Activated T-helper 2 cell treated with anti-CD3 and anti-CD28 coated beads, Interferon-gamma antibody, Interleukin-2, Interleukin-4, amounts not matched to agents 10 μg/mL and 5 μg/mL and 100 μg/mL, durations not matched to agents 14 hours and 24 hours and 36 hours (primary cell): ENCODE measurements around the gene PSMD14. TPM values are rescaled to one million over a fixed set of nuclear protein-coding genes. Genes with fewer than 3 reads are reported as not detected.

Source experiments
- DNase-seq: peaks from one replicate; pipeline ENCODE4 v3.0.0; 2021; ENCODE audit warnings: low spot score
- H3K27ac Mint-ChIP-seq: one replicate; pipeline ENCODE4 v1.8.0; 2021; ENCODE audit warnings: mixed read lengths
- H3K27me3 Mint-ChIP-seq: one replicate; pipeline ENCODE4 v1.8.0; 2021; ENCODE audit warnings: low read depth, mixed read lengths
- H3K36me3 Mint-ChIP-seq: one replicate; pipeline ENCODE4 v1.8.0; 2021; ENCODE audit warnings: low read depth, mixed read lengths
- H3K4me1 Mint-ChIP-seq: one replicate; pipeline ENCODE4 v1.8.0; 2021; ENCODE audit warnings: low read depth, mixed read lengths
- H3K4me3 Mint-ChIP-seq: one replicate; pipeline ENCODE4 v1.8.0; 2021; ENCODE audit warnings: low read depth, mild to moderate bottlenecking, moderate library complexity, mixed read lengths
- H3K9me3 Mint-ChIP-seq: one replicate; pipeline ENCODE4 v1.8.0; 2021; ENCODE audit warnings: mixed read lengths
- intact Hi-C: fragments of 100-400 bp; cut with micrococcal nuclease; formaldehyde crosslinking; loops from one replicate; pipeline ENCODE4 v1.15.1; 2023
- total RNA-seq: library from RNA; stranded (reverse); gene quantifications from 2 replicates; pipeline ENCODE4 v1.2.3, GENCODE V29; 2022

PSMD14 gene
- total RNA-seq, 1 donor from 2014 or later, result 110 TPM

GRCh38 chr2:161426922-161427663 is 118.9 kb downstream of the PSMD14 start:
- Mint-ChIP-seq H3K27ac (peak overlapping the region; percentile 19), H3K4me1 (peaks cover 25% of the 10 kb centered on the region), H3K27me3 (peaks cover 85% of the 10 kb centered on the region), H3K36me3 (peaks cover 10% of the 10 kb centered on the region), H3K9me3 (no peaks in the 10 kb centered on the region), H3K4me3 (peak overlapping the region; percentile 54)
- intact Hi-C loops, result loop anchor here (1.0 to 10.0 kb wide), 4 partner anchors 11 to 698 kb away; partner anchors contain the start of genes SLC4A10 and TBR1
- peak; percentile 9 for DNase-seq

- Mint-ChIP-seq H3K9me3 (no peaks in the 10 kb centered on the region), H3K4me1 (peaks cover 24% of the 10 kb centered on the region), H3K4me3 (peak overlapping the region; percentile 49), H3K27me3 (peaks cover 84% of the 10 kb centered on the region), H3K27ac (no peak overlapping the region), H3K36me3 (peaks cover 10% of the 10 kb centered on the region)
- intact Hi-C loops, result loop anchor here (1.0 to 10.0 kb wide), 4 partner anchors 12 to 697 kb away; partner anchors contain the start of genes SLC4A10 and TBR1
- no peak for DNase-seq
Observed at GRCh38 chr2:161427664-161428587, 119.7 kb downstream of the PSMD14 start.

- DNase-seq, result no peak
- peaks cover 84% of the 10 kb centered on the region for H3K27me3 Mint-ChIP-seq
- no peaks in the 10 kb centered on the region for H3K9me3 Mint-ChIP-seq
- intact Hi-C loops, result no loop called here
- H3K4me3 Mint-ChIP-seq, result no peak overlapping the region
- H3K36me3 Mint-ChIP-seq, result peaks cover 10% of the 10 kb centered on the region
- H3K4me1 Mint-ChIP-seq, result peaks cover 14% of the 10 kb centered on the region
- no peak overlapping the region for H3K27ac Mint-ChIP-seq
Observed at GRCh38 chr2:161430386-161430785, 122.2 kb downstream of the PSMD14 start.

GRCh38 chr2:161432107-161432506 is 123.9 kb downstream of the PSMD14 start:
- H3K9me3 Mint-ChIP-seq, result no peaks in the 10 kb centered on the region
- no peak for DNase-seq
- peaks cover 75% of the 10 kb centered on the region for H3K27me3 Mint-ChIP-seq
- H3K4me3 Mint-ChIP-seq, result no peak overlapping the region
- H3K36me3 Mint-ChIP-seq, result peaks cover 7% of the 10 kb centered on the region
- H3K4me1 Mint-ChIP-seq, result peaks cover 6% of the 10 kb centered on the region
- H3K27ac Mint-ChIP-seq, result no peak overlapping the region
- intact Hi-C loops, result no loop called here

DNA sequence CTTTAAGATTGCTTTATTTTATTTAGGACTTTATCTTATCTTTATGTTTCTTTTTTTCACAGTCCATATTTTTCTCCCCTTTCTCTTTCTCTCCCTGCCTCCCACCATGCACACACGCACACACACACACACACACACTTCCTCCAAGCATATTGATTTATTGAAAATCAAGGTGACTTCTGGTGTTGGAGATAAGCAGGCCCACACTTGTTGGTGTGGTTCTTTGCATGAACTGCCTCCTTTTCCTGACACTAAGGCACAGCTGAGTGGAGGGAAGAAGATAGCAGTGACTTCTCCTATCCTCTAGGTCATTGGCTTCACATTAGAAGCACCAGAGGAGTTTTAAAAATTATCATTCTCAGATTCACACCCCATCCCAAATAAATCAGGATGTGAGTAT is 125.9 kb downstream of the PSMD14 start:
- intact Hi-C loops, result no loop called here
- no peaks in the 10 kb centered on the region for H3K9me3 Mint-ChIP-seq
- H3K36me3 Mint-ChIP-seq, result no peaks in the 10 kb centered on the region
- no peak overlapping the region for H3K27ac Mint-ChIP-seq
- peaks cover 71% of the 10 kb centered on the region for H3K27me3 Mint-ChIP-seq
- H3K4me3 Mint-ChIP-seq, result no peak overlapping the region
- H3K4me1 Mint-ChIP-seq, result no peaks in the 10 kb centered on the region
- DNase-seq, result no peak

- peaks cover 64% of the 10 kb centered on the region for H3K27me3 Mint-ChIP-seq
- no peak overlapping the region for H3K27ac Mint-ChIP-seq
- no peaks in the 10 kb centered on the region for H3K9me3 Mint-ChIP-seq
- no peaks in the 10 kb centered on the region for H3K36me3 Mint-ChIP-seq
- no peaks in the 10 kb centered on the region for H3K4me1 Mint-ChIP-seq
- H3K4me3 Mint-ChIP-seq, result no peak overlapping the region
- intact Hi-C loops, result no loop called here
- DNase-seq, result no peak
Observed at GRCh38 chr2:161436411-161436810, 128.2 kb downstream of the PSMD14 start.

- DNase-seq, result no peak
- no peaks in the 10 kb centered on the region for H3K36me3 Mint-ChIP-seq
- H3K27ac Mint-ChIP-seq, result no peak overlapping the region
- H3K27me3 Mint-ChIP-seq, result peaks cover 54% of the 10 kb centered on the region
- no peaks in the 10 kb centered on the region for H3K4me1 Mint-ChIP-seq
- no peaks in the 10 kb centered on the region for H3K9me3 Mint-ChIP-seq
- no peak overlapping the region for H3K4me3 Mint-ChIP-seq
- intact Hi-C loops, result no loop called here
Observed at GRCh38 chr2:161438598-161438997, 130.4 kb downstream of the PSMD14 start.

DNA sequence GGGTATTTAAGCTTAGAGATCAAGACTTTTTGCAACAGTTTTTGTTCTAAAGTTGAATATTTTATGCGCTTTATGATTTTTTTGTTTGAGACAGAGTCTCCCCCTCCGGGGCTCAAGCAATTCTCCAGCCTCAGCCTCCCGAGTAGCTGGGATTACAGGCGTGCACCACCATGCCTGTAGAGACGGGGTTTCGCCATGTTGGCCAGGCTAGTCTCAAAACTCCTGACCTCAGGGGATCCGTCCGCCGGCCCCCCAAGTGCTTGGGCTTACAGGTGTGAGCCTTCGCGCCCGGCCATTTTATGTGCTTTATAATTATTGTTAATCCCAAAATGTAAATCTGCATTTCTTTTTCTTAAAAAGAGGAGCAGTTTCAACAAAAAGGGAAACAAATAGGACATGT is 136.9 kb downstream of the PSMD14 start:
- Mint-ChIP-seq H3K36me3 (no peaks in the 10 kb centered on the region), H3K9me3 (no peaks in the 10 kb centered on the region), H3K4me1 (no peaks in the 10 kb centered on the region), H3K27ac (no peak overlapping the region), H3K4me3 (no peak overlapping the region), H3K27me3 (peaks cover 23% of the 10 kb centered on the region)
- intact Hi-C loops, result no loop called here
- no peak for DNase-seq

GRCh38 chr2:161448431-161448830 is 140.2 kb downstream of the PSMD14 start:
- DNase-seq, result no peak
- Mint-ChIP-seq H3K27ac (no peak overlapping the region), H3K4me1 (no peaks in the 10 kb centered on the region), H3K9me3 (no peaks in the 10 kb centered on the region), H3K4me3 (no peak overlapping the region), H3K27me3 (peaks cover 14% of the 10 kb centered on the region), H3K36me3 (no peaks in the 10 kb centered on the region)
- intact Hi-C loops, result no loop called here

Other genes starting within 250 kb of the PSMD14 start
- gene TANK, start 148.0 kb upstream of the PSMD14 start, total RNA-seq, result 66.2 and 70.7 TPM in 2 replicates
- 0.02 TPM in 1 of 2 replicates, not detected in the other for gene TBR1, start 107.9 kb downstream of the PSMD14 start, total RNA-seq